B cell (primary cell): ENCODE data around the gene BCL2. TPM values are rescaled to one million over a fixed set of nuclear protein-coding genes. Genes with fewer than 3 reads are reported as not detected.

Source experiments
- ATAC-seq: fragments of 200-7000 bp; cut with Tn5 transposase; one replicate; pipeline ENCODE4 v1.10.0; 2021; ENCODE audit warnings: low read depth, mild to moderate bottlenecking, moderate number of reproducible peaks, moderate library complexity
- CTCF ChIA-PET: fragments of 350-600 bp; sonication (Branson Sonifier 250); formaldehyde crosslinking; loops from one replicate; lab custom pipeline; 2021; ENCODE audit warnings: antibody characterized with exemption, inconsistent platforms; lab: Charles Lee
- POLR2A ChIA-PET: fragments of 350-600 bp; sonication (Branson Sonifier 250); formaldehyde crosslinking; loops from one replicate; lab custom pipeline; 2021; ENCODE audit warnings: antibody characterized with exemption; lab: Charles Lee
- DNase-seq: peaks from one replicate; pipeline ENCODE4 v3.0.0; 2013
- H2AFZ ChIP-seq: 2 replicates; pipeline ENCODE4 v1.6.1; 2012; ENCODE audit warnings: mild to moderate bottlenecking, low read depth, low read length; ENCODE audit not compliant: insufficient read depth, poor library complexity, severe bottlenecking
- H3K27ac ChIP-seq, 2 donors: 1 replicate in 1 of 2; 2 replicates in 1 of 2; pipeline ENCODE4 v1.5.1; 2012 to 2013; ENCODE audit warnings: low read length in 2 of 2, mild to moderate bottlenecking in 2 of 2, moderate library complexity in 1 of 2
- H3K27me3 ChIP-seq, 4 experiments: fragments of 200-600 bp in 1 of 4; sonication (generic) in 1 of 4; replicated peaks in 1 of 4; 1 replicate in 2 of 4; 2 replicates in 2 of 4; pipeline versions ENCODE4 v1.6.1 to v1.7.0; 2013 to 2016; ENCODE audit warnings: low read length in 3 of 4, mild to moderate bottlenecking in 2 of 4, mixed read lengths in 1 of 4, moderate library complexity in 1 of 4; ENCODE audit not compliant: insufficient read depth in 4 of 4, control insufficient read depth in 3 of 4; ENCODE audit errors: control extremely low read depth in 1 of 4
- H3K36me3 ChIP-seq, 2 experiments: replicated peaks in 1 of 2; 1 replicate in 1 of 2; 2 replicates in 1 of 2; pipeline versions ENCODE4 v1.6.1 to v1.7.1; 2013; ENCODE audit warnings: low read length in 1 of 2; ENCODE audit not compliant: insufficient read depth in 2 of 2, control insufficient read depth in 1 of 2; ENCODE audit errors: control extremely low read depth in 1 of 2, extremely low read depth in 1 of 2
- H3K4me1 ChIP-seq, 2 donors: fragments of 200-600 bp in 1 of 2; sonication (generic) in 1 of 2; 1 replicate in 1 of 2; 2 replicates in 1 of 2; pipeline versions ENCODE4 v1.5.1 to v1.6.1; 2013 to 2017; ENCODE audit warnings: low read length in 2 of 2; ENCODE audit not compliant: control insufficient read depth in 2 of 2, insufficient read depth in 2 of 2
- H3K4me2 ChIP-seq: replicated peaks from 2 replicates; pipeline ENCODE3; 2012; ENCODE audit warnings: mild to moderate bottlenecking, low read depth, low read length; ENCODE audit not compliant: poor library complexity, severe bottlenecking
- H3K4me3 ChIP-seq, 5 experiments: fragments of 200-600 bp in 1 of 5; sonication (generic) in 1 of 5; 1 replicate in 3 of 5; 2 replicates in 2 of 5; pipeline versions ENCODE4 v1.5.1 to v1.7.0; 2011 to 2016; ENCODE audit warnings: low read length in 4 of 5, mild to moderate bottlenecking in 4 of 5, low read depth in 2 of 5, control low read depth in 1 of 5, moderate library complexity in 1 of 5; ENCODE audit not compliant: insufficient read depth in 1 of 5; ENCODE audit errors: control extremely low read depth in 1 of 5, extremely low read depth in 1 of 5
- H3K79me2 ChIP-seq: fragments of 200-600 bp; sonication (generic); one replicate; pipeline ENCODE4 v1.6.0; 2016; ENCODE audit warnings: low read length; ENCODE audit not compliant: control insufficient read depth, insufficient read depth
- H3K9ac ChIP-seq: fragments of 200-600 bp; sonication (generic); 2 replicates; pipeline ENCODE4 v1.6.1; 2017; ENCODE audit warnings: mild to moderate bottlenecking, low read length, moderate library complexity
- H3K9me3 ChIP-seq, 3 donors: one replicate each; pipeline versions ENCODE4 v1.6.1 to v1.7.1; 2013; ENCODE audit warnings: low read length in 2 of 3; ENCODE audit not compliant: control insufficient read depth in 2 of 3, insufficient read depth in 1 of 3; ENCODE audit errors: control extremely low read depth in 1 of 3
- H4K20me1 ChIP-seq: 2 replicates; pipeline ENCODE4 v1.6.0; 2012; ENCODE audit warnings: mild to moderate bottlenecking, low read length; ENCODE audit not compliant: insufficient read depth, control insufficient read depth, poor library complexity, severe bottlenecking
- H3K27ac Mint-ChIP-seq: one replicate; pipeline ENCODE4 v1.8.0; 2021; ENCODE audit warnings: mixed read lengths
- H3K27me3 Mint-ChIP-seq: one replicate; pipeline ENCODE4 v1.8.0; 2021; ENCODE audit warnings: mixed read lengths
- H3K4me1 Mint-ChIP-seq: one replicate; pipeline ENCODE4 v1.8.0; 2021; ENCODE audit warnings: mixed read lengths
- H3K4me3 Mint-ChIP-seq: one replicate; pipeline ENCODE4 v1.8.0; 2021; ENCODE audit warnings: mixed read lengths
- H3K9me3 Mint-ChIP-seq: one replicate; pipeline ENCODE4 v1.8.0; 2022; ENCODE audit warnings: mixed read lengths; ENCODE audit not compliant: insufficient read depth
- CTCF ChIP-seq: fragments of 200-600 bp; IDR thresholded peaks from one replicate; pipeline ENCODE4 v1.8.0; 2022; ENCODE audit warnings: antibody characterized with exemption, mild to moderate bottlenecking
- EZH2 ChIP-seq: IDR thresholded peaks from 2 replicates; pipeline ENCODE4 v1.6.1; 2012; ENCODE audit warnings: borderline replicate concordance, low read depth, mild to moderate bottlenecking, moderate library complexity, low read length; ENCODE audit not compliant: insufficient read depth, poor library complexity, severe bottlenecking
- WGBS: methylation state at CpG from one replicate; pipeline ENCODE4 v1.1.5; 2013; ENCODE audit warnings: missing lambda C conversion rate; ENCODE audit not compliant: insufficient coverage; 5-methylcytosine and 5-hydroxymethylcytosine counted together
- intact Hi-C: fragments of 100-400 bp; cut with micrococcal nuclease; formaldehyde crosslinking; loops from one replicate; pipeline ENCODE4 v1.10.0; 2022
- polyA plus RNA-seq: library from polyadenylated mRNA; depleted of rRNA; stranded (reverse); fragments of >200 nt; gene quantifications from 2 replicates; pipeline ENCODE4 v1.2.3, GENCODE V29; 2012
- total RNA-seq, 2 donors: library from RNA; stranded (reverse); fragments of 120-200 nt in 1 of 2; gene quantifications; 1 replicate in 1 of 2; 2 replicates in 1 of 2; pipeline versions ENCODE4 v1.2.3 to v1.2.4, GENCODE V29; 2013 to 2022

Gene BCL2
- total and polyA plus RNA-seq, 2 donors (not counting 1 experiment from before 2014, with no cell fraction given), result 27.6 to 144 TPM

- Histone ChIP-seq H3K4me1 (peaks cover 44 to 45% of the 10 kb centered on the region in 2 donors), H3K27ac (no peak overlapping the region), H3K27me3 (no peaks in the 10 kb centered on the region), H3K4me3 (no peak overlapping the region), H3K4me2 (no peak overlapping the region), H4K20me1 (peaks cover 4% of the 10 kb centered on the region), H2AFZ (no peak overlapping the region), H3K9me3 (no peaks in the 10 kb centered on the region), H3K36me3 (peaks cover 0 to 13% of the 10 kb centered on the region in 2 experiments), H3K79me2 (peaks cover 98% of the 10 kb centered on the region), H3K9ac (no peak overlapping the region)
- no peak for DNase-seq
- CTCF ChIA-PET, result interaction anchor here (0.8 to 9.0 kb wide), 10 partner anchors 12 to 170 kb away, joined by 3 to 160 read pairs (median 15); partner anchors contain the start of gene BCL2
- Mint-ChIP-seq H3K4me3 (peak overlapping the region; percentile 21), H3K4me1 (peaks cover 78% of the 10 kb centered on the region), H3K27ac (peak overlapping the region; percentile 69), H3K27me3 (no peaks in the 10 kb centered on the region), H3K9me3 (no peaks in the 10 kb centered on the region)
- ATAC-seq, result no peak
- TF ChIP-seq CTCF (no peak), EZH2 (no peak)
- POLR2A ChIA-PET, result interaction anchor here (1.9 to 2.5 kb wide), 3 partner anchors 10 to 165 kb away, joined by 4 to 15 read pairs (median 6); no protein-coding TSS in a partner anchor
- intact Hi-C loops, result loop anchor here (10.0 kb wide), 1 partner anchor 968 kb away; the partner anchor contains the start of genes PIGN and RELCH
- 77% methylated on average over 5 of the region's 7 CpGs for WGBS
Observed at GRCh38 chr18:63152791-63153190, 166.8 kb downstream of the BCL2 start.

- peaks cover 73% of the 10 kb centered on the region for H3K4me1 Mint-ChIP-seq
- Histone ChIP-seq H3K36me3 (peaks cover 0 to 13% of the 10 kb centered on the region in 2 experiments), H3K4me3 (no peak overlapping the region), H3K4me2 (no peak overlapping the region), H3K4me1 (peaks cover 37 to 38% of the 10 kb centered on the region in 2 donors), H4K20me1 (peaks cover 7% of the 10 kb centered on the region), H3K27me3 (no peaks in the 10 kb centered on the region), H3K79me2 (peaks cover 98% of the 10 kb centered on the region), H3K9me3 (no peaks in the 10 kb centered on the region), H3K9ac (no peak overlapping the region), H3K27ac (no peak overlapping the region), H2AFZ (no peak overlapping the region)
- intact Hi-C loops, result loop anchor here (10.0 kb wide), 1 partner anchor 967 kb away; the partner anchor contains the start of genes PIGN and RELCH
- no peak for TF ChIP-seq CTCF
- no peak for TF ChIP-seq EZH2
- H3K9me3 Mint-ChIP-seq, result no peaks in the 10 kb centered on the region
- CTCF ChIA-PET, result interaction anchor here (0.9 to 9.0 kb wide), 6 partner anchors 11 to 178 kb away, joined by 3 to 160 read pairs (median 13); partner anchors contain the start of gene BCL2
- DNase-seq (no peak), ATAC-seq (no peak)
- no CpG with 5 or more reads among the region's 3 CpGs for WGBS
- no peak overlapping the region for H3K4me3 Mint-ChIP-seq
- POLR2A ChIA-PET, result interaction anchor here (0.7 to 1.9 kb wide), 4 partner anchors 10 to 79 kb away, joined by 3 to 7 read pairs (median 4); no protein-coding TSS in a partner anchor
- H3K27me3 Mint-ChIP-seq, result no peaks in the 10 kb centered on the region
- peak overlapping the region; percentile 24 for H3K27ac Mint-ChIP-seq
Observed at GRCh38 chr18:63152096-63152495, 167.5 kb downstream of the BCL2 start.
